Calu3 (cell line): ENCODE measurements around the gene JAG2. TPM values are rescaled to one million over a fixed set of nuclear protein-coding genes. Genes with fewer than 3 reads are reported as not detected.

Source experiments
- BruUV-seq: library from RNA; stranded (reverse); fragments of 400-500 nt; replicated peaks from 2 replicates; lab custom pipeline; 2021; lab: Mats Ljungman, UMichigan
- CTCF ChIA-PET: fragments of 300-600 bp; sonication (Branson Sonifier 250); formaldehyde crosslinking; loops from one replicate; lab custom pipeline; 2022; ENCODE audit warnings: antibody characterized with exemption; lab: Charles Lee
- DNase-seq: peaks from one replicate; pipeline ENCODE4 v3.0.0; 2022
- H3K27ac Mint-ChIP-seq: one replicate; pipeline ENCODE4 v1.8.0; 2022; ENCODE audit warnings: mixed read lengths; ENCODE audit not compliant: unreplicated experiment
- H3K27me3 Mint-ChIP-seq: one replicate; pipeline ENCODE4 v1.8.0; 2022; ENCODE audit warnings: mixed read lengths; ENCODE audit not compliant: unreplicated experiment
- H3K36me3 Mint-ChIP-seq: one replicate; pipeline ENCODE4 v1.8.0; 2022; ENCODE audit warnings: mild to moderate bottlenecking, moderate library complexity, mixed read lengths; ENCODE audit not compliant: insufficient read depth, unreplicated experiment
- H3K4me1 Mint-ChIP-seq: one replicate; pipeline ENCODE4 v1.8.0; 2022; ENCODE audit warnings: mild to moderate bottlenecking, low read depth, mixed read lengths; ENCODE audit not compliant: unreplicated experiment
- H3K4me3 Mint-ChIP-seq: one replicate; pipeline ENCODE4 v1.8.0; 2022; ENCODE audit warnings: mild to moderate bottlenecking, low read depth, moderate library complexity, mixed read lengths; ENCODE audit not compliant: unreplicated experiment
- H3K9me3 Mint-ChIP-seq: one replicate; pipeline ENCODE4 v1.8.0; 2022; ENCODE audit warnings: low read depth, mixed read lengths; ENCODE audit not compliant: unreplicated experiment
- intact Hi-C: fragments of 100-400 bp; cut with micrococcal nuclease; formaldehyde crosslinking; loops from one replicate; pipeline ENCODE4 v1.10.0; 2022; ENCODE audit not compliant: unreplicated experiment
- total RNA-seq: library from RNA; stranded (reverse); gene quantifications from 2 replicates; pipeline ENCODE4 v1.2.3, GENCODE V29; 2022
- TF ChIP-seq, protein P1 (sequence below): fragments of 200-600 bp; IDR thresholded peaks from one replicate; pipeline ENCODE4 v1.8.0; 2022; ENCODE audit warnings: antibody characterized with exemption; ENCODE audit not compliant: unreplicated experiment

JAG2 gene
- total RNA-seq, 1 experiment from 2014 or later = 13.8 TPM

GRCh38 chr14:105214324-105214915, 45.8 kb upstream of the JAG2 start:
- H3K36me3 Mint-ChIP-seq = peaks cover 11% of the 10 kb centered on the region
- intact Hi-C loops = no loop called here
- H3K27me3 Mint-ChIP-seq = no peaks in the 10 kb centered on the region
- H3K9me3 Mint-ChIP-seq = no peaks in the 10 kb centered on the region
- DNase-seq = no peak
- no TSS peak for BruUV-seq
- no peak overlapping the region for H3K4me3 Mint-ChIP-seq
- TF ChIP-seq, protein P1, sequence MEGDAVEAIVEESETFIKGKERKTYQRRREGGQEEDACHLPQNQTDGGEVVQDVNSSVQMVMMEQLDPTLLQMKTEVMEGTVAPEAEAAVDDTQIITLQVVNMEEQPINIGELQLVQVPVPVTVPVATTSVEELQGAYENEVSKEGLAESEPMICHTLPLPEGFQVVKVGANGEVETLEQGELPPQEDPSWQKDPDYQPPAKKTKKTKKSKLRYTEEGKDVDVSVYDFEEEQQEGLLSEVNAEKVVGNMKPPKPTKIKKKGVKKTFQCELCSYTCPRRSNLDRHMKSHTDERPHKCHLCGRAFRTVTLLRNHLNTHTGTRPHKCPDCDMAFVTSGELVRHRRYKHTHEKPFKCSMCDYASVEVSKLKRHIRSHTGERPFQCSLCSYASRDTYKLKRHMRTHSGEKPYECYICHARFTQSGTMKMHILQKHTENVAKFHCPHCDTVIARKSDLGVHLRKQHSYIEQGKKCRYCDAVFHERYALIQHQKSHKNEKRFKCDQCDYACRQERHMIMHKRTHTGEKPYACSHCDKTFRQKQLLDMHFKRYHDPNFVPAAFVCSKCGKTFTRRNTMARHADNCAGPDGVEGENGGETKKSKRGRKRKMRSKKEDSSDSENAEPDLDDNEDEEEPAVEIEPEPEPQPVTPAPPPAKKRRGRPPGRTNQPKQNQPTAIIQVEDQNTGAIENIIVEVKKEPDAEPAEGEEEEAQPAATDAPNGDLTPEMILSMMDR = no peak
- no peak overlapping the region for H3K27ac Mint-ChIP-seq
- CTCF ChIA-PET = no interaction called here
- H3K4me1 Mint-ChIP-seq = no peaks in the 10 kb centered on the region

DNA sequence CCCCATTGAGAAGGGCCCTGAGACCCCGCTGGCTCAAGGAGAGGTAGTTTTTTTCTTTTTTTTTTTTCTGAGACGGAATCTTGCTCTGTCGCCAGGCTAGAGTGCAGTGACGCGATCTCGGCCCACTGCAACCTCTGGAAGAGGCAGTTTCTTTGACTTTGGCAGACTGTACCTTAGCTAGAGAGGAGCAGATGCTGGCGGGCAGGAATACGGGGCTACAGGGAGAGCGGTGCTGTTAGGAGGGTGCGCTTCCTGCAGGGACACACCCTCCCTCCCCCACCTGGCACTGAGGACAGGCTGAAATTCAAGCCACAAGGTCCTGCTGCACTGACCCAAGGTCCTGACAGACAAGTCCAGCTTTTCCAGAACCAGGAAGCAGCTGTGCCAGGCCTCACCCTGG, 44.8 kb upstream of the JAG2 start:
- intact Hi-C loops = no loop called here
- BruUV-seq = no TSS peak
- Mint-ChIP-seq H3K27ac (no peak overlapping the region), H3K4me3 (no peak overlapping the region), H3K4me1 (no peaks in the 10 kb centered on the region), H3K27me3 (no peaks in the 10 kb centered on the region), H3K36me3 (peaks cover 7% of the 10 kb centered on the region), H3K9me3 (no peaks in the 10 kb centered on the region)
- TF ChIP-seq, protein P1 = no peak
- DNase-seq = no peak
- CTCF ChIA-PET = no interaction called here

DNA sequence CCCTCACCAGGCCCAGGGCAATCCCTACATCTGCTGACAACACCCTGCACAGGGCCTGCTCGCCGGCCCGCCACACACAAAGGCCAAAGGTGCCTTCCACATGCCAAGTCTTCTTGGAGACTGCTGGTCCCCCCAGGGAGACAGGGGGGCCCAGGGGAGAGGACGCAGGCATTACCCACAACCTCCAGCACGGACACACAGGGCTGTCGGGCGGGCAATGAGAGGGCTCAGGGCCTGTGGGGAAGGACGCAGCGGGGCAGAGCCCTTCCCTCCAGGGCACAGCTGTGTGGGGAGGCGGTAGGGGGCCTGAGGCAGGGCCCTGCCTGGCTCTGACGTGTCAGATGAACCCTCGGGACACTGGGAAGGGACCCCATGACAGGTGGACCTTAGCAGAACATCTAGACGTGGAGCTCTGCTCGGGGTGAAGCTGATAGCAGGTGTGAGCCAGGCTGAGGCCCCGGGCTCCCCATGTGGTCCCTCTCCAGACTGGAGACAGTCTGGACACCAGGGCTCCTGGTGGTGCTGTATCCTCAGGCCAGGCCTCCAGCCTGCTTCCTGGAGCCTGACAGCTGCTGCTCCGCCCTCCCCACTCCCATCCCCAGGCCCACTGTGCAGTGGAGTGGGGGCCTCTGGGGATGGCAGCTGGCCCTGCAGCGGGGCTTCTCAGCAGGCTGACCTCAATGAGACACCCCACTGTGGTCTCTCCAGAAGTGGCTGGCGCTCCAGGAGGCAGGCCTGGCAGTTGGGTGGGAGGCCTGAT, 44.1 kb upstream of the JAG2 start:
- no TSS peak for BruUV-seq
- no peaks in the 10 kb centered on the region for H3K9me3 Mint-ChIP-seq
- H3K4me3 Mint-ChIP-seq = no peak overlapping the region
- no peak for DNase-seq
- intact Hi-C loops = no loop called here
- TF ChIP-seq, protein P1 = no peak
- peaks cover 4% of the 10 kb centered on the region for H3K36me3 Mint-ChIP-seq
- no peaks in the 10 kb centered on the region for H3K4me1 Mint-ChIP-seq
- no peak overlapping the region for H3K27ac Mint-ChIP-seq
- no peaks in the 10 kb centered on the region for H3K27me3 Mint-ChIP-seq
- CTCF ChIA-PET = no interaction called here

GRCh38 chr14:105211758-105212089, 43.1 kb upstream of the JAG2 start:
- no peaks in the 10 kb centered on the region for H3K4me1 Mint-ChIP-seq
- H3K27me3 Mint-ChIP-seq = no peaks in the 10 kb centered on the region
- TF ChIP-seq, protein P1 = no peak
- no peak overlapping the region for H3K4me3 Mint-ChIP-seq
- no peaks in the 10 kb centered on the region for H3K9me3 Mint-ChIP-seq
- CTCF ChIA-PET = no interaction called here
- intact Hi-C loops = no loop called here
- peaks cover 4% of the 10 kb centered on the region for H3K36me3 Mint-ChIP-seq
- BruUV-seq = no TSS peak
- no peak for DNase-seq
- H3K27ac Mint-ChIP-seq = no peak overlapping the region
